ENCODE data around the gene EBF4.
"Not testable (repeated sequence)": the region's sequence is repeated elsewhere in the genome, so short reads cannot be mapped to it uniquely, and the experiment has no call there.

EBF4 gene

GRCh38 chr20:2663887-2664719, 28.5 kb upstream of the EBF4 start, which contains the start of gene IDH3B:
TSS of gene IDH3B (minus strand) at chr20:2664216. CDS start at chr20:2664188, 28 bp downstream.
- Histone ChIP-seq H3K27ac (peak within 1 kb of the TSS; percentile 86 to 99 (median 94)), H3K9ac (peak within 1 kb of the TSS; percentile 85 to 95 (median 92)), H3K27me3 (no peaks in the 10 kb centered on the region), H3K4me2 (peak within 1 kb of the TSS; percentile 84 to 99 (median 98)), H3K9me3 (replicated peaks in 1 of 11) (no peaks in the 10 kb centered on the region), H3K4me3 (peak within 1 kb of the TSS; percentile 85 to 99 (median 92)), H4K20me1 (peaks cover 0 to 40% (median 18%) of the 10 kb centered on the region in 11 experiments; a peak in 18 of 22 replicates), H3K4me1 (peaks cover 18 to 46% (median 26%) of the 10 kb centered on the region in 10 experiments), H3K36me3 (peaks cover 33 to 41% (median 39%) of the 10 kb centered on the region in 11 experiments)
- peak in 1 of 11 experiments; percentile 32; a peak in 1 of 22 replicates for TF ChIP-seq Cebpa-rat (IDR thresholded peaks at IDR 0.05)

- H3K36me3 ChIP-seq, result no peaks in the 10 kb centered on the region
- H3K9me3 ChIP-seq (replicated peaks in 1 of 11), result no peaks in the 10 kb centered on the region
- no peaks in the 10 kb centered on the region for H3K4me1 ChIP-seq
- no peak overlapping the region for H3K4me3 ChIP-seq
- H3K27ac ChIP-seq, result no peak overlapping the region
- no peaks in the 10 kb centered on the region for H4K20me1 ChIP-seq
- no peak overlapping the region for H3K4me2 ChIP-seq
- no peak overlapping the region for H3K9ac ChIP-seq
- no peak for TF ChIP-seq Cebpa-rat (IDR thresholded peaks at IDR 0.05)
- no peaks in the 10 kb centered on the region for H3K27me3 ChIP-seq
These were observed 20.6 kb upstream of the EBF4 start for GRCh38 chr20:2671977-2672376.

GRCh38 chr20:2672446-2672845, 20.1 kb upstream of the EBF4 start:
- H3K9me3 ChIP-seq (replicated peaks in 1 of 11), result no peaks in the 10 kb centered on the region
- H3K4me2 ChIP-seq, result no peak overlapping the region
- TF ChIP-seq Cebpa-rat (IDR thresholded peaks at IDR 0.05), result no peak
- no peak overlapping the region for H3K4me3 ChIP-seq
- no peaks in the 10 kb centered on the region for H4K20me1 ChIP-seq
- H3K36me3 ChIP-seq, result no peaks in the 10 kb centered on the region
- no peaks in the 10 kb centered on the region for H3K27me3 ChIP-seq
- no peak overlapping the region for H3K9ac ChIP-seq
- H3K4me1 ChIP-seq, result no peaks in the 10 kb centered on the region
- no peak overlapping the region for H3K27ac ChIP-seq

- Histone ChIP-seq H3K27ac (no peak overlapping the region), H3K27me3 (no peaks in the 10 kb centered on the region), H3K36me3 (no peaks in the 10 kb centered on the region), H3K9ac (no peak overlapping the region), H3K4me1 (no peaks in the 10 kb centered on the region), H3K4me3 (no peak overlapping the region), H3K4me2 (no peak overlapping the region), H4K20me1 (no peaks in the 10 kb centered on the region), H3K9me3 (replicated peaks in 1 of 11) (no peaks in the 10 kb centered on the region)
- no peak for TF ChIP-seq Cebpa-rat (IDR thresholded peaks at IDR 0.05)
These were observed 19.1 kb upstream of the EBF4 start for GRCh38 chr20:2673453-2673852.

GRCh38 chr20:2680046-2680445, 12.5 kb upstream of the EBF4 start:
- Histone ChIP-seq H3K36me3 (no peaks in the 10 kb centered on the region), H3K27ac (no peak overlapping the region), H3K4me1 (peaks cover 0 to 5% (median 3%) of the 10 kb centered on the region in 10 experiments; a peak in 18 of 20 replicates), H3K4me2 (no peak overlapping the region), H4K20me1 (no peaks in the 10 kb centered on the region), H3K4me3 (no peak overlapping the region), H3K9ac (no peak overlapping the region), H3K9me3 (replicated peaks in 1 of 11) (peaks cover 0 to 12% (median 0%) of the 10 kb centered on the region in 11 experiments; a peak in 5 of 22 replicates), H3K27me3 (no peaks in the 10 kb centered on the region)
- no peak for TF ChIP-seq Cebpa-rat (IDR thresholded peaks at IDR 0.05)

- not testable (repeated sequence) for H3K36me3 ChIP-seq, H3K27ac ChIP-seq, H3K4me3 ChIP-seq
These were observed 10.5 kb upstream of the EBF4 start for GRCh38 chr20:2682040-2682439.

GRCh38 chr20:2684817-2685216, 7.8 kb upstream of the EBF4 start:
- H3K27ac ChIP-seq, result peak overlapping the region in 7 of 11 experiments; percentile 22 to 49 (median 32); a peak in 6 of 22 replicates
- H4K20me1 ChIP-seq, H3K36me3 ChIP-seq, H3K4me3 ChIP-seq, H3K9ac ChIP-seq, H3K27me3 ChIP-seq: not testable (repeated sequence)
- TF ChIP-seq Cebpa-rat (IDR thresholded peaks at IDR 0.05), result peak in 5 of 11 experiments; percentile 26 to 69 (median 52); a peak in 4 of 22 replicates
- H3K4me1 ChIP-seq, result peaks cover 14 to 23% (median 21%) of the 10 kb centered on the region in 10 experiments
- H3K4me2 ChIP-seq, result peak overlapping the region in 10 of 11 experiments; percentile 34 to 72 (median 65); a peak in 19 of 22 replicates
- peaks cover 0 to 12% (median 0%) of the 10 kb centered on the region in 11 experiments; a peak in 5 of 22 replicates for H3K9me3 ChIP-seq (replicated peaks in 1 of 11)

More at GRCh38 chr20:2682040-2682439, 10.5 kb upstream of the EBF4 start:
- H3K4me1 ChIP-seq, H4K20me1 ChIP-seq, H3K9ac ChIP-seq, H3K4me2 ChIP-seq, H3K27me3 ChIP-seq: not testable (repeated sequence)
- peaks cover 0 to 12% (median 0%) of the 10 kb centered on the region in 11 experiments; a peak in 5 of 22 replicates for H3K9me3 ChIP-seq (replicated peaks in 1 of 11)

- H3K4me2 ChIP-seq, result peak overlapping the region; percentile 27 to 71 (median 56)
- H3K27me3 ChIP-seq, result peaks cover 0 to 19% (median 12%) of the 10 kb centered on the region in 11 experiments; a peak in 15 of 22 replicates
- no peak for TF ChIP-seq Cebpa-rat (IDR thresholded peaks at IDR 0.05)
- H3K9ac ChIP-seq, result no peak overlapping the region
- no peaks in the 10 kb centered on the region for H3K36me3 ChIP-seq
- no peaks in the 10 kb centered on the region; a peak in 1 of 22 replicates for H4K20me1 ChIP-seq
- no peak overlapping the region for H3K4me3 ChIP-seq
- H3K9me3 ChIP-seq (replicated peaks in 1 of 11), result peaks cover 0 to under 1% (median 0%) of the 10 kb centered on the region in 11 experiments; a peak in 1 of 22 replicates
- no peak overlapping the region for H3K27ac ChIP-seq
- peaks cover 14 to 45% (median 36%) of the 10 kb centered on the region in 10 experiments for H3K4me1 ChIP-seq
These were observed 5.1 kb upstream of the EBF4 start for GRCh38 chr20:2687514-2687913.

- H3K36me3 ChIP-seq, result no peaks in the 10 kb centered on the region
- H3K4me3 ChIP-seq, result no peak overlapping the region
- no peaks in the 10 kb centered on the region; a peak in 1 of 22 replicates for H4K20me1 ChIP-seq
- H3K9ac ChIP-seq, result no peak overlapping the region
- H3K4me1 ChIP-seq, result peaks cover 14 to 45% (median 36%) of the 10 kb centered on the region in 10 experiments
- H3K27ac ChIP-seq, result no peak overlapping the region
- no peaks in the 10 kb centered on the region for H3K9me3 ChIP-seq (replicated peaks in 1 of 11)
- H3K27me3 ChIP-seq, result peaks cover 0 to 19% (median 13%) of the 10 kb centered on the region in 11 experiments; a peak in 15 of 22 replicates
- peak overlapping the region; percentile 27 to 71 (median 56) for H3K4me2 ChIP-seq
- TF ChIP-seq Cebpa-rat (IDR thresholded peaks at IDR 0.05), result no peak
These were observed 4.5 kb upstream of the EBF4 start for GRCh38 chr20:2688041-2688591.

Data from BLaER1 treated with 17β-estradiol and CSF1 and Interleukin-3, amounts not matched to agents 10 nM and 100 nM (cell line).